BLaER1 (cell line): ENCODE results near the gene NRP2.
A peak's percentile ranks its signal among the peaks of the same experiment; 100 is the strongest.

Source experiments
- H3K27ac ChIP-seq: shearing (Covaris generic); formaldehyde crosslinking; 2 replicates; pipeline ENCODE4 v1.8.1; 2022
- H3K27me3 ChIP-seq: shearing (Covaris generic); formaldehyde crosslinking; 2 replicates; pipeline ENCODE4 v1.8.1; 2022
- H3K36me3 ChIP-seq: shearing (Covaris generic); formaldehyde crosslinking; 2 replicates; pipeline ENCODE4 v1.8.1; 2022
- H3K4me1 ChIP-seq: shearing (Covaris generic); formaldehyde crosslinking; 2 replicates; pipeline ENCODE4 v1.8.1; 2022
- H3K4me2 ChIP-seq: shearing (Covaris generic); formaldehyde crosslinking; 2 replicates; pipeline ENCODE4 v1.8.1; 2022
- H3K4me3 ChIP-seq: shearing (Covaris generic); formaldehyde crosslinking; 2 replicates; pipeline ENCODE4 v1.8.1; 2022
- H3K9ac ChIP-seq: shearing (Covaris generic); formaldehyde crosslinking; 2 replicates; pipeline ENCODE4 v1.8.1; 2022
- H3K9me3 ChIP-seq: shearing (Covaris generic); formaldehyde crosslinking; 2 replicates; pipeline ENCODE4 v1.8.1; 2022
- H4K20me1 ChIP-seq: shearing (Covaris generic); formaldehyde crosslinking; 2 replicates; pipeline ENCODE4 v1.8.1; 2022
- Cebpa-rat ChIP-seq: shearing (Covaris generic); IDR thresholded peaks from 2 replicates; pipeline ENCODE4 v1.8.1; 2022

NRP2 gene

DNA sequence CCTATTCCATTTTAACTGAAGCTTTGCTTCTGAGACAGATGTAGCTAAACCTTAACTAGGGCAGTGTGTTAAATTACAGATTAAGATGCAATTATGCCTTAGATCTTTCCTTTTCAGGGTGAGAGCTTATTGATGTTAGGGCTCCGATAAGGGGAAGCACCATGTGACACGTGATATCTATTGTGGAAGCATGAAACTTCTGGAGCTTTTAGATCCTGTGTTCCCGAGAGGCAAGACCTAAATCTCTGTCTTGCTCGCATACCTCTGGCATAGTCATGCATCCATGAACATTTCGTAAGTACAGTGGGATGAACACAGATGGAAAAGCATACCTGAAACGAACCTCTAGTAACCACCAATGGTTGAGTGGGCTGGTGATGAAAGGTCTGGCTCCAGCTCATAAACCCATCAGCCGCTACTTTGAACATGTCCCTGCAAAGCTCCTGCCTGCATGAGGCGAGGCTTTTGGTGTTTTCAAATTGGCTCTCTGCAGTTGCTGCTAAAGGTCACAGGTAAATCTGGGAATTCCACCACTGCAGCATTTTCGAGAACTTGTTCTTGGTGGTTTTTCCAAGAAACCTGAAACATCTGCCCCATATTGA lies 3.7 kb upstream of the NRP2 start:
- Histone ChIP-seq H3K27ac (no peak overlapping the region), H3K9ac (no peak overlapping the region), H3K4me1 (peaks cover 39% of the 10 kb centered on the region), H3K9me3 (no peaks in the 10 kb centered on the region), H3K27me3 (peaks cover 12% of the 10 kb centered on the region), H4K20me1 (no peaks in the 10 kb centered on the region), H3K4me2 (no peak overlapping the region), H3K4me3 (no peak overlapping the region), H3K36me3 (no peaks in the 10 kb centered on the region)
- no peak for TF ChIP-seq Cebpa-rat

DNA sequence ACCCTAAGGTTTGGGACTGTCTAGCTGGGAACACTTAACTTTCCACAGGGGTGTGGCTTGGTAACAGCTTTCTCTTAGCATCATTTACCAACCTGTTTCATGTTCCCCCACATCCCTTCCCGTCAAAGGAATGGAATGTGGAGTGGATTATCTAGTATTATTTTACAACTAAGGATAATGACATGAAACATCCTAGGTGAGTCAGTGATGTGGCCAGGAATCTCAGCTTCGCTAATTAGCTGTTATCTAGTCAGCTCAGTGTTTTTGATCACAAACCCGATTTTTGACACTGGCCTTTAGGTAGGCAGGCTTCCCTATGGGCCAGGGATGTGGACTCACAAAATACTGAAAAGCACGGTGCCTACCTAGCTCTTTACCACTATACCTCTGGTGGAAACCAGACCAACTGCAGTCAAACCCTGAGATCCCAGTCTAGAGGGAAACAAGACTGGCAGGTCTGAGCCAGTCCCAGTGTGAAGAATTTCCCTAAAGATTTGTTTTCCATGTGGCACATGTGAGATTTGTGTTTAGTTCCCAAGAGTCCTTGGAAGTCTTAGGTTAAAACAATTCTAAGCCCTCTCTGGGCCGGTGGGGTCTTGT lies 2.8 kb upstream of the NRP2 start:
- TF ChIP-seq Cebpa-rat, result no peak
- Histone ChIP-seq H3K4me3 (no peak overlapping the region), H3K4me1 (peaks cover 48% of the 10 kb centered on the region), H3K27ac (no peak overlapping the region), H3K27me3 (peaks cover 21% of the 10 kb centered on the region), H3K4me2 (no peak overlapping the region), H4K20me1 (no peaks in the 10 kb centered on the region), H3K36me3 (no peaks in the 10 kb centered on the region), H3K9me3 (no peaks in the 10 kb centered on the region), H3K9ac (no peak overlapping the region)

DNA sequence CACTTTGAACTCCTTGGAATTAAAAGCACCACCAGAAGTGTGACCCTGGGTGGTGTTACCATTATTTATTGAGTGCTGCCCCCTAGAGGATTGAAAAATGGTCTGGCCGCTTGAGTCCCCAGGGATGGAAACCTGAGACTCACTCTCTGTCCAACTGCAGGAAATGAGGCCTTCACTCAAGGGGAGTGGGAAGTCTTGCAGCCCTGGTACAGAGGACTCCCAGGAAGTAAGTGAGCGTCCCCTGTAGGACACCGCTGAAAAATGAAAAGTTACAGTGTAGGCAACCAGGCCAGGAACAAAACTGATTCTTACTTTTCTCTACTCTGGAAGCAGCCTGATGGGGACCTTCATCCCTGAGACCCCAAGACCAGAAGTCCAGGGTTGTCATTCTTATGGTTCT lies 2.2 kb upstream of the NRP2 start:
- no peak overlapping the region for H3K27ac ChIP-seq
- H4K20me1 ChIP-seq, result no peaks in the 10 kb centered on the region
- H3K4me1 ChIP-seq, result peaks cover 52% of the 10 kb centered on the region
- no peaks in the 10 kb centered on the region for H3K36me3 ChIP-seq
- no peak overlapping the region for H3K4me3 ChIP-seq
- H3K9ac ChIP-seq, result no peak overlapping the region
- H3K27me3 ChIP-seq, result peaks cover 27% of the 10 kb centered on the region
- peak overlapping the region; percentile 93 for H3K4me2 ChIP-seq
- no peaks in the 10 kb centered on the region for H3K9me3 ChIP-seq
- TF ChIP-seq Cebpa-rat, result no peak

DNA sequence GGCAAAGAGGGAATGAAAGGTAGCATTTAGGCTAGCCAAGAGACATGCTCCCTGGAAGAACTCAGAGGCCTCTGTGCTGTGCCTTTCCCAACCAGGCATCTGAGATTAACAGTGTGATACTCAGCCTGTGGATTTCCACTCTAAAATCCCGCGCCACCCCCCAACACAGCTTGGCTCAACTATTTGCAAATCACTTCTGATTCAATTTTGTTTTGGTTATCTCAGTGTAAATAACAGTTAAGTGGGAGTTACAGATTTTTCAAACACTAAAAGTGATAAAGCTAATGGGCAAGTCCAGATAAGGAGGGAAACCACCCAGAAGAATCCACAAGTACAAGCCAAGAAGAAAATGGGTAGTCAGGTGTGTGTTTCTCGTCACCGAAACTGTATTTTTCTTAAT lies 1.4 kb upstream of the NRP2 start:
- Histone ChIP-seq H3K4me1 (peaks cover 51% of the 10 kb centered on the region), H3K36me3 (no peaks in the 10 kb centered on the region), H3K27me3 (peaks cover 35% of the 10 kb centered on the region), H3K9ac (no peak overlapping the region), H4K20me1 (no peaks in the 10 kb centered on the region), H3K4me2 (peak overlapping the region; percentile 93), H3K27ac (no peak overlapping the region), H3K9me3 (no peaks in the 10 kb centered on the region), H3K4me3 (no peak overlapping the region)
- no peak for TF ChIP-seq Cebpa-rat

DNA sequence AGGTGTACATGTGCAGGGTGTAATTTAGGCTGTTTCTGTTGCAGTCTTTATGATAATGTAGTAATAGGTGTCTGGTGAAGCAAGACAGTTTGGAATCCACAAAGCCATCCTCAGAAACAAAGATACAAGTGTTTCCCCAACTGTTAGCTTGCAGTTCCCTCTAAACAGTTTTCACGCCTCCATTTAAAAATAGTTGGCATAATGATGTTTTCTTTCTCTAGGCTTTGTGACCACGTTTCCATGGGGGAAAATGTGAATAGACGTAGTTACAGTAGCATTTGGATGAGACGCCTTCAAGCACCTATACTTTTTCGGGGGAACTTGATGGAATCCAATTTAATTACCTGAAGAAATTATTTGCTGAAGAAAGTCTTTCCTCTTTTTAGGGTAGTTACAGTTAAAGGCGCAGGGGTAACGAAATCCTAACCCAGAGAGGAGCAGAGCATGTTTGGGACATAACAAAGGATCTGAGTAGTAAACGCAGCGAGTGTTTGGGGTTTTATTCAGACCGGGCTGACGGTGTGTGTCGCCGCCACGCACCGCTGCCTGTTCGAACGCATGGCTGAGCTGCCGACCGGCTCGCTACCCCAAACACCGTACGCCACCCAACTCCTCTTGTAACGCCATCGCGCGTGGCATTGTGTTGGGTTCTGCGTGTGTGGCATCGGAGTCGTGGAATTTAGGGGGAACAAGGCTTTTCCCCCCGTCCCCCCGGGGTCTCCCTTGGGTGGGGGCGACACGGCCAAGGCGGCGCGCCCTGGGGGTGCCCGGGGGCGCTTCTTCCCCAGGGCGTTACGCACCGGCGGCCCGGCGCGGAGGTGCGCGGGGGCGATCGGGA lies 681 bp upstream of the NRP2 start:
- no peak for TF ChIP-seq Cebpa-rat
- Histone ChIP-seq H3K9me3 (no peaks in the 10 kb centered on the region), H3K4me3 (peak overlapping the region; percentile 71), H3K9ac (peak overlapping the region; percentile 73), H3K27me3 (peaks cover 42% of the 10 kb centered on the region), H4K20me1 (no peaks in the 10 kb centered on the region), H3K27ac (peak overlapping the region; percentile 71), H3K36me3 (no peaks in the 10 kb centered on the region), H3K4me1 (peaks cover 56% of the 10 kb centered on the region), H3K4me2 (peak overlapping the region; percentile 93)

DNA sequence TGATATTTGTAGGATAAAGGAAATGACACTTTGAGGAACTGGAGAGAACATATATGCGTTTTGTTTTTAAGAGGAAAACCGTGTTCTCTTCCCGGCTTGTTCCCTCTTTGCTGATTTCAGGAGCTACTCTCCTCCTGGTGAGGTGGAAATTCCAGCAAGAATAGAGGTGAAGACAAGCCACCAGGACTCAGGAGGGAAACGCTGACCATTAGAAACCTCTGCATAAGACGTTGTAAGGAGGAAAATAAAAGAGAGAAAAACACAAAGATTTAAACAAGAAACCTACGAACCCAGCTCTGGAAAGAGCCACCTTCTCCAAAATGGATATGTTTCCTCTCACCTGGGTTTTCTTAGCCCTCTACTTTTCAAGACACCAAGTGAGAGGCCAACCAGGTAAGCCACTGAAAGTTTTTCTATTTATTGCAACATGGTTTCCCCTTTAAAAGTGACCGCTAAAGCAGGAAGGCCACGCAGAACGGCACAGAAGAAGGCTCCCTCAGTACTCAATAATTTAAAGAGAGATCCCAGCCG lies 735 bp downstream of the NRP2 start:
- H3K4me2 ChIP-seq, result peak overlapping the region; percentile 93
- no peaks in the 10 kb centered on the region for H4K20me1 ChIP-seq
- peak overlapping the region; percentile 71 for H3K4me3 ChIP-seq
- no peaks in the 10 kb centered on the region for H3K36me3 ChIP-seq
- TF ChIP-seq Cebpa-rat, result no peak
- peaks cover 55% of the 10 kb centered on the region for H3K27me3 ChIP-seq
- H3K9ac ChIP-seq, result peak overlapping the region; percentile 73
- H3K9me3 ChIP-seq, result no peaks in the 10 kb centered on the region
- H3K27ac ChIP-seq, result no peak overlapping the region
- H3K4me1 ChIP-seq, result peaks cover 68% of the 10 kb centered on the region

DNA sequence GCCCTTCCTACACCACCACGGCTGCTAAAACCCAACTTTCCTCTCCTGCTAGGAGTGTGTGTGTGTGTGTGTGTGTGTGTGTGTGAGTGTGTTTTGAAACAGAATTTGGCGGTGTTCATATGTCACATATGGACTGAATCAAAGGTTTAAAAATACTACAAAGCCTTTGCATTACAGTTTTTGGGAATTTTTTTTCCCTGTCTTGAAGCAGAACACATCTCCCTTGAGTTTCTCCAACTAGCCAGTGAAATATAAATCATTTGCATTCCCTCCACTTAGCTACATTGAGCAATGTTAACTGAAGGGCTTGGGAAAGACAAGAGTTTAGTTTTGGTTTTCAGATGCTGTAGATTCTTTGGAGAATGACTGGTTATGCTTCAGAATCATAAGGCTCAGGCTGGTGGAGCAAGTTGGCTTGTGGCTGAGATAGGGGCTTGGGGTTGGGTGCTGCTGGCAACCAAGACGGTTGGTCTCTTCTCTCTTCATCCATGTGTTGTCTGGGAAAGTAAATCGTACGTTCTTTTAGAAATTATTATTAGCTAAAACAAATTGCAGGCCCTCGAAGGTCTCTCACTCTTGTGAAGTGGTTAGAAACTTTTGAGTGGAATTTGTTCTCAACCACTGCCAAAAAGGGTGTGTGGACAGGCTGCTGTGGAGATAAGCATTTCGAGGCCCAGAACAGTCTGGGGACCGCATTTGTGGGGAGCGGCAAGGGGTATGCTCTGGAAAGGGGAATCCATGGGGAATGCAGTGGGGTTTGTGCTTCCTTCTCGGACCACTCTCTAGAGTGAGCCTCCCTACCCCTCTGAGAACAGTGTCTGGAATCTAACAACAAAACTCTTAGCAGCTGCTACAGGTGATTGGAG lies 1.4 kb downstream of the NRP2 start:
- Histone ChIP-seq H3K9me3 (no peaks in the 10 kb centered on the region), H3K4me1 (peaks cover 74% of the 10 kb centered on the region), H3K27ac (no peak overlapping the region), H4K20me1 (no peaks in the 10 kb centered on the region), H3K4me2 (peak overlapping the region; percentile 93), H3K36me3 (no peaks in the 10 kb centered on the region), H3K9ac (peak overlapping the region; percentile 73; the same call in 1 of the 2 replicates), H3K4me3 (peak overlapping the region; percentile 71), H3K27me3 (peaks cover 55% of the 10 kb centered on the region)
- TF ChIP-seq Cebpa-rat, result no peak

DNA sequence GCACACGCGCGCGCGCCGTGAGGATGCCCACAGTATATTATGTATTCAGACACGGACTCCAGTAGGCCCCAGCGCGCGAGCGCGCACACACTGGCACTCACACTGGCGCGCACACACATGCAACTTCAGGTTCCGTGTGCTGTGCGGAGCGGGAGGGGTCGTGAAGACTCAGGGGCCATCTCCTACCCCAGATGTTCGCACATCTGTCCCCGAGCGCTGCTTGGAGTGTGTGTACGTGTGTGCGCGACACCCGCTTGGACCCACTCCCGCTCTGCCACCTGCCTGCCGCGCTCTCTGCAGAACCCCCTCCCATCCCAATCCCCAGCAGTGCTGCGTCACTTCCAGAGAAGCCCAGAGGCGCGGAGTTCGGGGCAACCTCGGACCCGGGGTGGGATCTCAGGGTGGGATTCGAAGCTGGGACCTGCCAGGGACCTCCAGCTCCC lies 2.6 kb downstream of the NRP2 start:
- no peak for TF ChIP-seq Cebpa-rat
- peaks cover 55% of the 10 kb centered on the region for H3K27me3 ChIP-seq
- no peak overlapping the region; the same call in 1 of the 2 replicates for H3K9ac ChIP-seq
- peak overlapping the region; percentile 93 for H3K4me2 ChIP-seq
- H3K4me3 ChIP-seq, result peak overlapping the region; percentile 71
- no peaks in the 10 kb centered on the region for H3K36me3 ChIP-seq
- H4K20me1 ChIP-seq, result no peaks in the 10 kb centered on the region
- H3K9me3 ChIP-seq, result no peaks in the 10 kb centered on the region
- H3K4me1 ChIP-seq, result peaks cover 74% of the 10 kb centered on the region
- H3K27ac ChIP-seq, result peak overlapping the region; percentile 56; the same call in 1 of the 2 replicates
